Measurements from ENCODE around the gene PSG1.

DNA sequence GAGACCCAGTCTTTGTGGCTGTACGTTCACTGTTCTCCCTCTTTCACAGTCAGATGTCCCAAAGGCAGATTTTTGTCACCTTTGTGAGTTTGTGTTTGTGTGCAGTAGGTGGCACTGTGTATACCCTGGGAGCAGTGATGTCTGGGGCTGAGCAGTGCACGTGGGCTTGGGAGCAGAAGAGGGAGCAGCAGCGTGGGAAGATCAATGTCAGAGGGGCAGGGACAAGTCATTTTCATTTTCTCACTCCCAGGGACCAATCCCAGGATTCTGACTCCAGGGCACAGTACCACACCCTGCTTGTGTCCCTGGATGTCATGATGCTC, 40.2 kb upstream of the PSG1 start:
- no peak for TF ChIP-seq POLR2A (IDR thresholded peaks at IDR 0.05)
- TF ChIP-seq, protein P1, sequence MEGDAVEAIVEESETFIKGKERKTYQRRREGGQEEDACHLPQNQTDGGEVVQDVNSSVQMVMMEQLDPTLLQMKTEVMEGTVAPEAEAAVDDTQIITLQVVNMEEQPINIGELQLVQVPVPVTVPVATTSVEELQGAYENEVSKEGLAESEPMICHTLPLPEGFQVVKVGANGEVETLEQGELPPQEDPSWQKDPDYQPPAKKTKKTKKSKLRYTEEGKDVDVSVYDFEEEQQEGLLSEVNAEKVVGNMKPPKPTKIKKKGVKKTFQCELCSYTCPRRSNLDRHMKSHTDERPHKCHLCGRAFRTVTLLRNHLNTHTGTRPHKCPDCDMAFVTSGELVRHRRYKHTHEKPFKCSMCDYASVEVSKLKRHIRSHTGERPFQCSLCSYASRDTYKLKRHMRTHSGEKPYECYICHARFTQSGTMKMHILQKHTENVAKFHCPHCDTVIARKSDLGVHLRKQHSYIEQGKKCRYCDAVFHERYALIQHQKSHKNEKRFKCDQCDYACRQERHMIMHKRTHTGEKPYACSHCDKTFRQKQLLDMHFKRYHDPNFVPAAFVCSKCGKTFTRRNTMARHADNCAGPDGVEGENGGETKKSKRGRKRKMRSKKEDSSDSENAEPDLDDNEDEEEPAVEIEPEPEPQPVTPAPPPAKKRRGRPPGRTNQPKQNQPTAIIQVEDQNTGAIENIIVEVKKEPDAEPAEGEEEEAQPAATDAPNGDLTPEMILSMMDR (IDR thresholded peaks at IDR 0.05): no peak

All from vagina (tissue), 2 donors.